H1 (cell line): ENCODE results near the gene PSAP. TPM values are rescaled to one million over a fixed set of nuclear protein-coding genes. Genes with fewer than 3 reads are reported as not detected.

Source experiments
- HDAC6 ChIP-seq: IDR thresholded peaks from one replicate; pipeline ENCODE4 v1.7.1; 2012; ENCODE audit warnings: low read depth, mild to moderate bottlenecking, inconsistent platforms, low read length, moderate library complexity
- polyA plus RNA-seq, 7 experiments: library from polyadenylated mRNA; depleted of rRNA in 3 of 7; stranded (reverse) in 5 of 7; unstranded in 2 of 7; fragments of >200 nt in 5 of 7; fragments of 200-250 nt in 2 of 7; gene quantifications; 1 replicate in 5 of 7; 2 replicates in 1 of 7; 4 replicates in 1 of 7; pipeline versions ENCODE4 v1.2.1 to v1.2.3, GENCODE V29; 2011 to 2013; ENCODE audit warnings: missing spikeins in 2 of 7, mixed read lengths in 2 of 7
- total RNA-seq: library from RNA; stranded (reverse); fragmentation: NEBNext Ultra II Directional; extraction: Animal tissue kit (Norgen Biotek cat#: 25700); gene quantifications from 2 replicates; pipeline ENCODE4 v1.2.1, GENCODE V29; 2021
- TF ChIP-seq, protein P1 (sequence below): IDR thresholded peaks from 2 replicates; pipeline ENCODE4 v1.6.1; 2011; ENCODE audit warnings: low read length, improper control_type of control experiment
- TF ChIP-seq, protein P2 (sequence below): IDR thresholded peaks from 2 replicates; pipeline ENCODE4 v1.6.1; 2012; ENCODE audit warnings: low read length, inconsistent platforms

The PSAP gene
- total and polyA plus RNA-seq, 2 of the 8 experiments (the other 6 are each of a cell fraction or from before 2014, with no cell fraction given): 386 to 504 TPM

- TF ChIP-seq, protein P1, sequence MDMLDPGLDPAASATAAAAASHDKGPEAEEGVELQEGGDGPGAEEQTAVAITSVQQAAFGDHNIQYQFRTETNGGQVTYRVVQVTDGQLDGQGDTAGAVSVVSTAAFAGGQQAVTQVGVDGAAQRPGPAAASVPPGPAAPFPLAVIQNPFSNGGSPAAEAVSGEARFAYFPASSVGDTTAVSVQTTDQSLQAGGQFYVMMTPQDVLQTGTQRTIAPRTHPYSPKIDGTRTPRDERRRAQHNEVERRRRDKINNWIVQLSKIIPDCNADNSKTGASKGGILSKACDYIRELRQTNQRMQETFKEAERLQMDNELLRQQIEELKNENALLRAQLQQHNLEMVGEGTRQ: no peak
- TF ChIP-seq HDAC6: no peak
- TF ChIP-seq, protein P2, sequence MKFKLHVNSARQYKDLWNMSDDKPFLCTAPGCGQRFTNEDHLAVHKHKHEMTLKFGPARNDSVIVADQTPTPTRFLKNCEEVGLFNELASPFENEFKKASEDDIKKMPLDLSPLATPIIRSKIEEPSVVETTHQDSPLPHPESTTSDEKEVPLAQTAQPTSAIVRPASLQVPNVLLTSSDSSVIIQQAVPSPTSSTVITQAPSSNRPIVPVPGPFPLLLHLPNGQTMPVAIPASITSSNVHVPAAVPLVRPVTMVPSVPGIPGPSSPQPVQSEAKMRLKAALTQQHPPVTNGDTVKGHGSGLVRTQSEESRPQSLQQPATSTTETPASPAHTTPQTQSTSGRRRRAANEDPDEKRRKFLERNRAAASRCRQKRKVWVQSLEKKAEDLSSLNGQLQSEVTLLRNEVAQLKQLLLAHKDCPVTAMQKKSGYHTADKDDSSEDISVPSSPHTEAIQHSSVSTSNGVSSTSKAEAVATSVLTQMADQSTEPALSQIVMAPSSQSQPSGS: peak; percentile 60; the same call in 1 of the 2 replicates
Observed at GRCh38 chr10:71860243-71861029, 9.4 kb upstream of the PSAP start (continued).
